Central memory CD8-positive, alpha-beta T cell (primary cell): ENCODE results near the gene LRP11.

Experiments used
- ATAC-seq: fragments of 150-1000 bp; cut with Tn5 transposase; replicated peaks from 2 replicates; pipeline ENCODE4 v1.10.0; 2022; ENCODE audit warnings: mild to moderate bottlenecking, moderate FRiP score, moderate number of reproducible peaks; ENCODE audit not compliant: poor library complexity, severe bottlenecking; ENCODE audit errors: extremely low read depth
- DNase-seq, 2 donors: peaks; one replicate each; pipeline ENCODE4 v3.0.0; 2021; ENCODE audit warnings: low spot score in 2 of 2
- H3K27ac Mint-ChIP-seq: one replicate; pipeline ENCODE4 v1.8.0; 2022; ENCODE audit warnings: low read depth, mild to moderate bottlenecking, moderate library complexity, mixed read lengths
- H3K27me3 Mint-ChIP-seq: one replicate; pipeline ENCODE4 v1.8.0; 2022; ENCODE audit warnings: mixed read lengths
- H3K36me3 Mint-ChIP-seq: one replicate; pipeline ENCODE4 v1.8.0; 2022; ENCODE audit warnings: mild to moderate bottlenecking, moderate library complexity, mixed read lengths; ENCODE audit not compliant: insufficient read depth
- H3K4me1 Mint-ChIP-seq: one replicate; pipeline ENCODE4 v1.8.0; 2022; ENCODE audit warnings: mixed read lengths
- H3K4me3 Mint-ChIP-seq: one replicate; pipeline ENCODE4 v1.8.0; 2022; ENCODE audit warnings: mild to moderate bottlenecking, moderate library complexity, mixed read lengths
- H3K9me3 Mint-ChIP-seq: one replicate; pipeline ENCODE4 v1.8.0; 2022; ENCODE audit warnings: mixed read lengths

Gene LRP11

GRCh38 chr6:149831308-149831820, 32.8 kb downstream of the LRP11 start:
- ATAC-seq (no peak), DNase-seq (no peak)
- Mint-ChIP-seq H3K4me1 (peaks cover 6% of the 10 kb centered on the region), H3K36me3 (no peaks in the 10 kb centered on the region), H3K9me3 (no peaks in the 10 kb centered on the region), H3K4me3 (no peak overlapping the region), H3K27me3 (no peaks in the 10 kb centered on the region), H3K27ac (no peak overlapping the region)

DNA sequence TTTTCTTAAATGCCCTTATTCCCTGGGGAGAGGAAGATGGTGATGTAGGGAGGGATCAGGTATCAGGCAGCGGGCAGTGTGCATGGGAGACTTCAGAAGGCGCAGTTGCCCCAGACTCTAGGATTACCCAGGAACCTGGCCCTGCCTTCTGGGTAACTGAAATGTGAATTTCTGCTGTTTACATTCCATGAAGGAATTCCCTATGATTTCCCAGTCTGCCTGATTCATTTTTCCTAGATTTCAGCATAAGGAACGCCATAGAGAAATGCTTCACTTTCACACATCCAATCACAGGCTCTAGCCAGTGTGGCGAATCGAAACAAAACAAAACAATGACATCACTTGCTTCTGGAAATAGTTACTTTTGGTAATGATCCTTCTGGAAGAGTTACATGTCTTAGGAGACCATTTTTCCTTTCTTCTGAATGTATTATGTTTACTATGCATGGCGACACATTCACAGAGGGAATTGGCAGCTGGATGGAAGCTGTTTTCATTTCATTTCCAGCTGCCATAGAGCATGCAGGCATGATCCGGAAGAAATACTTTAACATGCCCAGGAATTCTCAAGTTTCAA, 33.3 kb downstream of the LRP11 start:
- no peak for ATAC-seq
- no peak for DNase-seq
- Mint-ChIP-seq H3K9me3 (no peaks in the 10 kb centered on the region), H3K4me3 (no peak overlapping the region), H3K4me1 (peaks cover 6% of the 10 kb centered on the region), H3K27ac (no peak overlapping the region), H3K36me3 (no peaks in the 10 kb centered on the region), H3K27me3 (no peaks in the 10 kb centered on the region)

DNA sequence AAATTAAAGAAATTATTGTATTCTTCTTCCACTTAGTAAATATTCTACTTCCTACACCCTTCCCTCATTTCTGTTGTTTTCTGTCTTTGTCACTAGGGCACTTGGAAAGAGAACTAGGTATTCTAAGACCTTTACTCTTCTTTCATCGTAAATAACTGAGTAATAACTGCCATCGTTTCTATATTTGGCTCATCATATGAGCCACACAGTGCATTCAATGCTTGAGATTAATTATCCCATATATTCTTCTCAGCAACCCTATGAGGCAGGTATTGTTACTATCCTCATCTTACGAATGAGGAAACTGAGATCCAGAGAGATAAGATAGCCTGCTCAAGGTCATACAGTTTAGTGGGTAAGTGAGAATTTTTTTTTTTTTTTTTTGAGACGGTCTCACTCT, 38.9 kb downstream of the LRP11 start:
- H3K36me3 Mint-ChIP-seq = no peaks in the 10 kb centered on the region
- H3K4me3 Mint-ChIP-seq = no peak overlapping the region
- ATAC-seq (no peak), DNase-seq (no peak)
- no peaks in the 10 kb centered on the region for H3K9me3 Mint-ChIP-seq
- H3K27ac Mint-ChIP-seq = no peak overlapping the region
- H3K27me3 Mint-ChIP-seq = no peaks in the 10 kb centered on the region
- H3K4me1 Mint-ChIP-seq = no peaks in the 10 kb centered on the region

- ATAC-seq (no peak), DNase-seq (no peak)
- no peaks in the 10 kb centered on the region for H3K9me3 Mint-ChIP-seq
- no peaks in the 10 kb centered on the region for H3K36me3 Mint-ChIP-seq
- no peaks in the 10 kb centered on the region for H3K27me3 Mint-ChIP-seq
- no peaks in the 10 kb centered on the region for H3K4me1 Mint-ChIP-seq
- H3K27ac Mint-ChIP-seq = no peak overlapping the region
- H3K4me3 Mint-ChIP-seq = no peak overlapping the region
Observed at GRCh38 chr6:149823013-149823412, 41.1 kb downstream of the LRP11 start.

DNA sequence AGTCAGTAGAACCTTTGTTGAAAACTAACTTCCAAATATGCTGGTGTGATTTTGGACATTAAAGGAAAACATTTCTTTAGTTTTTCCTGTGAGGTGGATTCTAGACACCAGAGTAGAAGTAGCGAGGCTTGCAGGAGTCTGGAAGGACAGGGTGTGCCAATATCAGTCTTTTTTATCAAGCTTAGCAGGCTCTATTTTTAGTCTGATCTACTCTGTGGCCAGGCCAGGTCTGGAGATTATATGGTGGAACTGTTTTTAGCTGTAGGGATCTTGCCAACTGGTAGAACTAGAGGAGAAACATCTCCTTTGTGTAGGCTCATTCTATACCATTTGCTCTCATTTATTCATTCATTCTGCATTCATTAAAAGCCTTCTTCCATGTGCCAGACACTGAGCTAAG, 42.7 kb downstream of the LRP11 start:
- H3K27me3 Mint-ChIP-seq = no peaks in the 10 kb centered on the region
- no peak for DNase-seq
- no peaks in the 10 kb centered on the region for H3K4me1 Mint-ChIP-seq
- H3K4me3 Mint-ChIP-seq = no peak overlapping the region
- H3K27ac Mint-ChIP-seq = no peak overlapping the region
- no peak for ATAC-seq
- H3K36me3 Mint-ChIP-seq = peaks cover 1% of the 10 kb centered on the region
- no peaks in the 10 kb centered on the region for H3K9me3 Mint-ChIP-seq

GRCh38 chr6:149820506-149820905, 43.7 kb downstream of the LRP11 start:
- no peak for ATAC-seq
- H3K9me3 Mint-ChIP-seq = no peaks in the 10 kb centered on the region
- H3K4me3 Mint-ChIP-seq = no peak overlapping the region
- no peaks in the 10 kb centered on the region for H3K27me3 Mint-ChIP-seq
- DNase-seq = no peak
- H3K27ac Mint-ChIP-seq = no peak overlapping the region
- peaks cover 1% of the 10 kb centered on the region for H3K36me3 Mint-ChIP-seq
- H3K4me1 Mint-ChIP-seq = no peaks in the 10 kb centered on the region

GRCh38 chr6:149815788-149816187, 48.4 kb downstream of the LRP11 start:
- Mint-ChIP-seq H3K27ac (no peak overlapping the region), H3K9me3 (no peaks in the 10 kb centered on the region), H3K4me3 (no peak overlapping the region), H3K27me3 (no peaks in the 10 kb centered on the region), H3K36me3 (peaks cover 10% of the 10 kb centered on the region), H3K4me1 (no peaks in the 10 kb centered on the region)
- no peak for DNase-seq
- ATAC-seq = no peak

DNA sequence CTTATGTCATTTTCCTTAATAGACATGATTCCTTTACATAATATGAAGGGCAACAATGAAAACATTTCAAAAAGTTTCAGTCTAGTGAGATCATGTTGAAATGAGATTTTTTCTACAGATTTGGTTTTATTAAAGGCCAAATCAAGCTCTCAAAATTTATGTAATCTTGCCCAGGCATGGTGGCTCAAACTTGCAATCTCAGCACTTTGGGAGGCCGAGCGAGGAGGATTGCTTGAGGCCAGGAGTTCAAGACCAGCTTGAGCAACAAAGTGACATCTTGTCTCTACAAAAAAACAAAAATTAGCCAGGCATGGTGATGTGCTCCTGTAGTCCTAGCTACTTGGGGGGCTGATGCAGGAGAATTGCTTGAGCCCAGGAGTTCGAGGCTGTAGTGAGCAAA, 50.8 kb downstream of the LRP11 start:
- ATAC-seq (no peak), DNase-seq (no peak)
- H3K27me3 Mint-ChIP-seq = no peaks in the 10 kb centered on the region
- no peaks in the 10 kb centered on the region for H3K9me3 Mint-ChIP-seq
- H3K4me3 Mint-ChIP-seq = no peak overlapping the region
- H3K27ac Mint-ChIP-seq = no peak overlapping the region
- H3K36me3 Mint-ChIP-seq = peaks cover 10% of the 10 kb centered on the region
- no peaks in the 10 kb centered on the region for H3K4me1 Mint-ChIP-seq

GRCh38 chr6:149809798-149810197, 54.4 kb downstream of the LRP11 start:
- H3K36me3 Mint-ChIP-seq = peaks cover 19% of the 10 kb centered on the region
- no peaks in the 10 kb centered on the region for H3K27me3 Mint-ChIP-seq
- DNase-seq (no peak), ATAC-seq (no peak)
- H3K4me3 Mint-ChIP-seq = no peak overlapping the region
- H3K27ac Mint-ChIP-seq = no peak overlapping the region
- H3K4me1 Mint-ChIP-seq = peaks cover 8% of the 10 kb centered on the region
- no peaks in the 10 kb centered on the region for H3K9me3 Mint-ChIP-seq

GRCh38 chr6:149806127-149806526, 58.0 kb downstream of the LRP11 start:
- Mint-ChIP-seq H3K9me3 (no peaks in the 10 kb centered on the region), H3K27ac (no peak overlapping the region), H3K27me3 (no peaks in the 10 kb centered on the region), H3K36me3 (peaks cover 27% of the 10 kb centered on the region), H3K4me3 (no peak overlapping the region), H3K4me1 (peaks cover 8% of the 10 kb centered on the region)
- ATAC-seq (no peak), DNase-seq (no peak)

GRCh38 chr6:149783551-149783950, 80.6 kb downstream of the LRP11 start:
- H3K4me3 Mint-ChIP-seq = no peak overlapping the region
- H3K36me3 Mint-ChIP-seq = peaks cover 21% of the 10 kb centered on the region
- H3K27me3 Mint-ChIP-seq = no peaks in the 10 kb centered on the region
- DNase-seq = no peak
- H3K27ac Mint-ChIP-seq = peak overlapping the region; percentile 23
- ATAC-seq = no peak
- no peaks in the 10 kb centered on the region for H3K4me1 Mint-ChIP-seq
- H3K9me3 Mint-ChIP-seq = no peaks in the 10 kb centered on the region

GRCh38 chr6:149782337-149782736, 81.8 kb downstream of the LRP11 start:
- Mint-ChIP-seq H3K27ac (peak overlapping the region; percentile 52), H3K4me3 (no peak overlapping the region)

DNA sequence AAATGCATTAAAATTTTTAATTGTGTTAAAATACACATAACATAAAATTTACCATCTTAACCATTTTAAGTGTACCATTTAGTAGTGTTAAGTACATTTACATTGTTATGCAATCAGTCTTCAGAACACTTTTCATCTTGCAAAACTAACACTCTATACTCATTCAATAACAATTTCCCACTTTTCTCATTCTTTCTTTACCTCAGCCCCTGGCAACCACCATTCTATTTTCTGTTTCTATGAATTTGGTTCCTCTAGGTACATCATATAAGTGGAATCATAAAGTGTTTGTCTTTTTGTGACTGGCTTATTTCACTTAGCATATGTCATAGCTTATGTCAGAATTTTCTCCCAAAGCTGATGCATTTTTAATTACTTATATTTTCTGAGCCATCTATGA, 82.4 kb downstream of the LRP11 start:
- Mint-ChIP-seq H3K27me3 (no peaks in the 10 kb centered on the region), H3K36me3 (peaks cover 24% of the 10 kb centered on the region), H3K4me1 (no peaks in the 10 kb centered on the region), H3K4me3 (no peak overlapping the region), H3K27ac (no peak overlapping the region), H3K9me3 (no peaks in the 10 kb centered on the region)
- DNase-seq = no peak
- ATAC-seq = no peak

More at GRCh38 chr6:149782337-149782736, 81.8 kb downstream of the LRP11 start:
- H3K27me3 Mint-ChIP-seq = no peaks in the 10 kb centered on the region
- no peaks in the 10 kb centered on the region for H3K4me1 Mint-ChIP-seq
- peaks cover 24% of the 10 kb centered on the region for H3K36me3 Mint-ChIP-seq
- no peak for DNase-seq
- H3K9me3 Mint-ChIP-seq = no peaks in the 10 kb centered on the region
- no peak for ATAC-seq

GRCh38 chr6:149779644-149779963, 84.6 kb downstream of the LRP11 start:
- Mint-ChIP-seq H3K9me3 (no peaks in the 10 kb centered on the region), H3K4me3 (no peak overlapping the region), H3K4me1 (no peaks in the 10 kb centered on the region), H3K27me3 (no peaks in the 10 kb centered on the region), H3K27ac (no peak overlapping the region), H3K36me3 (peaks cover 35% of the 10 kb centered on the region)
- DNase-seq (no peak), ATAC-seq (no peak)
